GM12878 (cell line): ENCODE measurements around the gene CLDN24.

Experiments
- CTCF ChIP-seq, 3 experiments: IDR thresholded peaks in 2 of 3; conservative IDR thresholded peaks in 1 of 3; 2 replicates each; pipeline ENCODE4 v1.5.1; 2011; ENCODE audit warnings: low read depth in 3 of 3, low read length in 3 of 3, mild to moderate bottlenecking in 3 of 3, control low read depth in 2 of 3, moderate library complexity in 2 of 3, inconsistent platforms in 1 of 3, mixed read lengths in 1 of 3; ENCODE audit not compliant: control insufficient read depth in 2 of 3, insufficient read depth in 1 of 3; ENCODE audit errors: extremely low read depth in 1 of 3
- E4F1 ChIP-seq: fragments of 450-650 bp; IDR thresholded peaks from 2 replicates; pipeline ENCODE4 v1.6.1; 2018; ENCODE audit warnings: borderline replicate concordance, mild to moderate bottlenecking; ENCODE audit not compliant: partially characterized antibody
- EZH2 ChIP-seq: IDR thresholded peaks from 2 replicates; pipeline ENCODE4 v1.6.1; 2012; ENCODE audit warnings: low read depth, mild to moderate bottlenecking, control low read depth, inconsistent platforms, low read length, borderline replicate concordance; ENCODE audit not compliant: control insufficient read depth
- TAF1 ChIP-seq: IDR thresholded peaks from 2 replicates; pipeline ENCODE4 v1.6.1; 2011; ENCODE audit warnings: mild to moderate bottlenecking, low read depth, low read length, borderline replicate concordance

- no peak for TF ChIP-seq CTCF (IDR thresholded peaks at IDR 0.05 in 2 of 3, conservative IDR thresholded peaks at IDR 0.05 in 1 of 3; ENCODE audit: control insufficient read depth in 2 of 3, extremely low read depth in 1 of 3, insufficient read depth in 1 of 3, low read depth in 3 of 3, low read length in 3 of 3)
- no peak for TF ChIP-seq EZH2
- TF ChIP-seq TAF1: no peak
- TF ChIP-seq E4F1: no peak
Observed at GRCh38 chr4:183356173-183356830, 34.1 kb upstream of the CLDN24 start.
